Testis (tissue), 2 donors: Measurements from ENCODE around the gene EXOSC6.

ENCODE experiments used
- POLR2A ChIP-seq: fragments of 450-650 bp; IDR thresholded peaks from one replicate; pipeline ENCODE4 v1.6.1; 2017; ENCODE audit warnings: antibody characterized with exemption, mild to moderate bottlenecking, moderate library complexity
- TF ChIP-seq, protein P1 (sequence below), 3 experiments: fragments of 450-650 bp in 2 of 3; fragments of 200-600 bp in 1 of 3; sonication (generic) in 1 of 3; IDR thresholded peaks; one replicate each; pipeline ENCODE4 v1.5.1; 2016 to 2019; ENCODE audit warnings: antibody characterized with exemption in 3 of 3, mild to moderate bottlenecking in 2 of 3, moderate library complexity in 1 of 3

DNA sequence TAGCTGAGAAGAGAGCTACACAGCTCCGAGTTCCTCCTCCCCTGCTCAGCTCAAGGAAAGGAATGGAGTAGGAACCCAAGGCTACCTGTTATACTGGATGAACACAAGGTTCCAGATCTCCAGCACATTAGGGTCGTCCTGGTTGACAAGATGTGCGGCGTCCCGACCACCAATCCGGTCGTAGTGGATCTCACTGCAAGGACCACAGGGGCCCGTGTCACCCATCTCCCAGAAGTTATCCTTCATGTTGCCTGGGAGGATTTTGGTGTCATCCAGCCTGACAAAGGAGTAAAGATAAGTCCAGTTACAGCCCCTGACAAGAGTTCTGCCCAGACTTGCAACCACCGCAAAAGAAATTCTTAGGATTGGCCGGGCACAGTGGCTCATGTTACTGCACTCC, 20.0 kb upstream of the EXOSC6 start:
- TF ChIP-seq, protein P1, sequence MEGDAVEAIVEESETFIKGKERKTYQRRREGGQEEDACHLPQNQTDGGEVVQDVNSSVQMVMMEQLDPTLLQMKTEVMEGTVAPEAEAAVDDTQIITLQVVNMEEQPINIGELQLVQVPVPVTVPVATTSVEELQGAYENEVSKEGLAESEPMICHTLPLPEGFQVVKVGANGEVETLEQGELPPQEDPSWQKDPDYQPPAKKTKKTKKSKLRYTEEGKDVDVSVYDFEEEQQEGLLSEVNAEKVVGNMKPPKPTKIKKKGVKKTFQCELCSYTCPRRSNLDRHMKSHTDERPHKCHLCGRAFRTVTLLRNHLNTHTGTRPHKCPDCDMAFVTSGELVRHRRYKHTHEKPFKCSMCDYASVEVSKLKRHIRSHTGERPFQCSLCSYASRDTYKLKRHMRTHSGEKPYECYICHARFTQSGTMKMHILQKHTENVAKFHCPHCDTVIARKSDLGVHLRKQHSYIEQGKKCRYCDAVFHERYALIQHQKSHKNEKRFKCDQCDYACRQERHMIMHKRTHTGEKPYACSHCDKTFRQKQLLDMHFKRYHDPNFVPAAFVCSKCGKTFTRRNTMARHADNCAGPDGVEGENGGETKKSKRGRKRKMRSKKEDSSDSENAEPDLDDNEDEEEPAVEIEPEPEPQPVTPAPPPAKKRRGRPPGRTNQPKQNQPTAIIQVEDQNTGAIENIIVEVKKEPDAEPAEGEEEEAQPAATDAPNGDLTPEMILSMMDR (IDR thresholded peaks at IDR 0.05), result no peak
- no peak for TF ChIP-seq POLR2A
